K562 (cell line): ENCODE data around the gene ZNF586. TPM values are rescaled to one million over a fixed set of nuclear protein-coding genes. Genes with fewer than 3 reads are reported as not detected.

ENCODE experiments used
- CEBPB ChIP-seq: fragments of 450-650 bp; IDR thresholded peaks from 2 replicates; pipeline ENCODE4 v1.6.1; 2016; ENCODE audit warnings: missing genetic modification characterization, missing compliant biosample characterization
- LCOR ChIP-seq: sonication (generic); formaldehyde crosslinking; IDR thresholded peaks from 2 replicates; pipeline ENCODE4 v1.8.0; 2022; ENCODE audit warnings: mild to moderate bottlenecking, missing genetic modification reagents
- NR1H2 ChIP-seq: sonication (generic); formaldehyde crosslinking; IDR thresholded peaks from 2 replicates; pipeline ENCODE4 v1.4.0; 2020; ENCODE audit warnings: mild to moderate bottlenecking, missing genetic modification reagents
- NR2C2 ChIP-seq, 2 experiments: fragments of 200-800 bp in 1 of 2; sonication (Bioruptor generic) in 1 of 2; sonication (generic) in 1 of 2; formaldehyde crosslinking in 1 of 2; IDR thresholded peaks; 2 replicates each; pipeline versions ENCODE4 v1.6.1 to v1.8.0; 2016 to 2022; ENCODE audit warnings: mild to moderate bottlenecking in 1 of 2, missing compliant biosample characterization in 1 of 2, missing genetic modification characterization in 1 of 2, missing genetic modification reagents in 1 of 2
- NRF1 ChIP-seq, 2 experiments: fragments of 450-650 bp; IDR thresholded peaks in 1 of 2; conservative IDR thresholded peaks in 1 of 2; 2 replicates each; pipeline ENCODE4 v1.6.1; 2014; ENCODE audit warnings: mild to moderate bottlenecking in 2 of 2
- RFX5 ChIP-seq: IDR thresholded peaks from 2 replicates; pipeline ENCODE4 v1.6.1; 2011; ENCODE audit warnings: low read depth, mild to moderate bottlenecking, improper control_type of control experiment, low read length
- TAF7 ChIP-seq: fragments of 450-650 bp; IDR thresholded peaks from 2 replicates; pipeline ENCODE4 v1.6.1; 2016; ENCODE audit warnings: missing genetic modification characterization, missing compliant biosample characterization
- ZFPM2 ChIP-seq: fragments of 250-450 bp; sonication (Bioruptor Pico); IDR thresholded peaks from 2 replicates; pipeline ENCODE4 v1.5.1; 2022; ENCODE audit warnings: mild to moderate bottlenecking
- ZNF140 ChIP-seq: fragments of 250-450 bp; sonication (Bioruptor Pico); IDR thresholded peaks from 2 replicates; pipeline ENCODE4 v1.8.0; 2021; ENCODE audit warnings: moderate library complexity, mild to moderate bottlenecking, inconsistent platforms
- ZNF75A ChIP-seq: fragments of 450-650 bp; formaldehyde crosslinking; IDR thresholded peaks from 2 replicates; pipeline ENCODE4 v1.4.0; 2020; ENCODE audit warnings: mild to moderate bottlenecking
- polyA plus RNA-seq, 8 experiments: library from polyadenylated mRNA; depleted of rRNA in 4 of 8; stranded (reverse) in 5 of 8; unstranded in 3 of 8; fragments of >200 nt; fragmentation: Nextera tagmentation in 2 of 8; fragmentation: Illumina TruSeq in 1 of 8; extraction: Ambion mirVana in 2 of 8; extraction: Trizol in 1 of 8; gene quantifications; 2 replicates each; pipeline versions ENCODE4 v1.2.1 to v1.2.3, GENCODE V29; 2011 to 2014; ENCODE audit warnings: inconsistent platforms in 1 of 8, missing spikeins in 1 of 8
- total RNA-seq, 7 experiments: library from RNA; depleted of rRNA in 6 of 7; stranded (reverse); fragments of >200 nt in 6 of 7; fragmentation: Illumina TruSeq in 2 of 7; extraction: Trizol in 2 of 7; gene quantifications; 2 replicates each; pipeline versions ENCODE4 v1.2.1 to v1.2.3, GENCODE V29; 2011 to 2021; ENCODE audit warnings: low replicate concordance in 1 of 7
- TF ChIP-seq, protein P1 (sequence below), 3 experiments: fragments of 200-800 bp in 1 of 3; sonication (Bioruptor generic) in 1 of 3; sonication (generic) in 1 of 3; formaldehyde crosslinking in 1 of 3; IDR thresholded peaks; 2 replicates each; pipeline versions ENCODE4 v1.6.1 to v1.8.0; 2016 to 2022; ENCODE audit warnings: mild to moderate bottlenecking in 2 of 3, missing compliant biosample characterization in 2 of 3, missing genetic modification characterization in 2 of 3, missing genetic modification reagents in 1 of 3
- TF ChIP-seq, protein P2 (sequence below): fragments of 200-400 bp; formaldehyde crosslinking; IDR thresholded peaks from 2 replicates; pipeline ENCODE4 v1.6.1; 2017; ENCODE audit warnings: mild to moderate bottlenecking, low read depth, low read length, moderate library complexity
- TF ChIP-seq, protein P3 (sequence below): fragments of 250-450 bp; sonication (Bioruptor Pico); IDR thresholded peaks from 2 replicates; pipeline ENCODE4 v1.9.0; 2021; ENCODE audit warnings: mild to moderate bottlenecking, inconsistent platforms
- TF ChIP-seq, protein P4 (sequence below): fragments of 450-650 bp; IDR thresholded peaks from 2 replicates; pipeline ENCODE4 v1.6.1; 2016; ENCODE audit warnings: antibody characterized with exemption
- TF ChIP-seq, protein P5 (sequence below): fragments of 150-350 bp; IDR thresholded peaks from 2 replicates; pipeline ENCODE4 v1.6.1; 2014; ENCODE audit warnings: low read depth, mild to moderate bottlenecking, low read length, borderline replicate concordance

ZNF586 gene
- total and polyA plus RNA-seq, 9 of the 15 experiments (the other 6 are each of a cell fraction or from before 2014, with no cell fraction given): 2.5 to 12.6 (median 8.4) TPM

DNA sequence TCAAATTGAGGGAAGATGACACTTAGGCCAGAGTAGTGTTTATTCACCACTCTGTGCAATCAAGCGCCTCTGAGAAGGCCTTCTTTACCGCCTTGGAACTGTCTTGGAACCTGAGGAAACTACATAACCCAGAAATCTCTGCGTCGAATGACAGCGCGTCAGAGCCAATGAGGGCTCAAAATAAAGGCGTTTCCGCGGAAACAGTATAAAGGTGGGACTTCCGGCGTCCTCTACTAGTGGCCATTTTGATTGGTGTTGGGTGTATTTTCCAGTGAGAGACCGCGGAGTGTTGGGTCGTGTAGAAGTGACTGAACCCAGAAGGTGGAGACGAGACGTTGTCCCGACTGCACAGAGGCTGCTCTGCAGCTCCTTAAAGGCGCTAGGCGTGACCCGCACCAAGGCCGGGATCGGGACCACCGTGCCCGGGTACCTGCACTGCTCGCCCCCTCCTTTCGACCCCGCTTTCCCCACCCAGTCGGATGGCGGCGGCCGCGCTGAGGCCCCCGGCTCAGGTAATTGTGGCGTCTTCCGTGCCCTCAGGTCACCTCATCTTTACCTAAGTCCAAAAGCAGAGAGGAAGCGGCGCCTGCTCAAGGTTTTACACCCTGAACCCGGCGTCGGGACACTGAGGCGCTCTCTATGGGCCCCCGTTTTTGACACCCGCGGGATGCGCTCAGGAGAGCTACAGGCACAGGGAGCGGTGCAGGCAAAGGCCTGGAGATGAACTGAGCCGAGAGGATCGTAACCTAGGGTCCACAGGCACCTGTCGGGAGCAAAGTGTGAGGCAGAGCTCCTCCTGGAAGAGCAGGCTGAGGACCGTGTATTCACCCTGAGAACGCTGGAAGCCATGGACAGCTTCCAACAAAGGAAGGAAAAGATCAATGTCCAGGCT lies 22.6 kb upstream of the ZNF586 start, which contains the start of gene ZNF776 (continued):
- TF ChIP-seq, protein P1, sequence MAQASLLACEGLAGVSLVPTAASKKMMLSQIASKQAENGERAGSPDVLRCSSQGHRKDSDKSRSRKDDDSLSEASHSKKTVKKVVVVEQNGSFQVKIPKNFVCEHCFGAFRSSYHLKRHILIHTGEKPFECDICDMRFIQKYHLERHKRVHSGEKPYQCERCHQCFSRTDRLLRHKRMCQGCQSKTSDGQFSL (CRISPR knock-in tag; IDR thresholded peaks at IDR 0.05): no peak
- TF ChIP-seq, protein P1 (tag; IDR thresholded peaks at IDR 0.05): no peak
- TF ChIP-seq, protein P2, sequence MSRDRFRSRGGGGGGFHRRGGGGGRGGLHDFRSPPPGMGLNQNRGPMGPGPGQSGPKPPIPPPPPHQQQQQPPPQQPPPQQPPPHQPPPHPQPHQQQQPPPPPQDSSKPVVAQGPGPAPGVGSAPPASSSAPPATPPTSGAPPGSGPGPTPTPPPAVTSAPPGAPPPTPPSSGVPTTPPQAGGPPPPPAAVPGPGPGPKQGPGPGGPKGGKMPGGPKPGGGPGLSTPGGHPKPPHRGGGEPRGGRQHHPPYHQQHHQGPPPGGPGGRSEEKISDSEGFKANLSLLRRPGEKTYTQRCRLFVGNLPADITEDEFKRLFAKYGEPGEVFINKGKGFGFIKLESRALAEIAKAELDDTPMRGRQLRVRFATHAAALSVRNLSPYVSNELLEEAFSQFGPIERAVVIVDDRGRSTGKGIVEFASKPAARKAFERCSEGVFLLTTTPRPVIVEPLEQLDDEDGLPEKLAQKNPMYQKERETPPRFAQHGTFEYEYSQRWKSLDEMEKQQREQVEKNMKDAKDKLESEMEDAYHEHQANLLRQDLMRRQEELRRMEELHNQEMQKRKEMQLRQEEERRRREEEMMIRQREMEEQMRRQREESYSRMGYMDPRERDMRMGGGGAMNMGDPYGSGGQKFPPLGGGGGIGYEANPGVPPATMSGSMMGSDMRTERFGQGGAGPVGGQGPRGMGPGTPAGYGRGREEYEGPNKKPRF: no peak
- TF ChIP-seq, protein P3, sequence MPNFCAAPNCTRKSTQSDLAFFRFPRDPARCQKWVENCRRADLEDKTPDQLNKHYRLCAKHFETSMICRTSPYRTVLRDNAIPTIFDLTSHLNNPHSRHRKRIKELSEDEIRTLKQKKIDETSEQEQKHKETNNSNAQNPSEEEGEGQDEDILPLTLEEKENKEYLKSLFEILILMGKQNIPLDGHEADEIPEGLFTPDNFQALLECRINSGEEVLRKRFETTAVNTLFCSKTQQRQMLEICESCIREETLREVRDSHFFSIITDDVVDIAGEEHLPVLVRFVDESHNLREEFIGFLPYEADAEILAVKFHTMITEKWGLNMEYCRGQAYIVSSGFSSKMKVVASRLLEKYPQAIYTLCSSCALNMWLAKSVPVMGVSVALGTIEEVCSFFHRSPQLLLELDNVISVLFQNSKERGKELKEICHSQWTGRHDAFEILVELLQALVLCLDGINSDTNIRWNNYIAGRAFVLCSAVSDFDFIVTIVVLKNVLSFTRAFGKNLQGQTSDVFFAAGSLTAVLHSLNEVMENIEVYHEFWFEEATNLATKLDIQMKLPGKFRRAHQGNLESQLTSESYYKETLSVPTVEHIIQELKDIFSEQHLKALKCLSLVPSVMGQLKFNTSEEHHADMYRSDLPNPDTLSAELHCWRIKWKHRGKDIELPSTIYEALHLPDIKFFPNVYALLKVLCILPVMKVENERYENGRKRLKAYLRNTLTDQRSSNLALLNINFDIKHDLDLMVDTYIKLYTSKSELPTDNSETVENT: no peak
- no peak for TF ChIP-seq LCOR (CRISPR knock-in tag)
- TF ChIP-seq, protein P4, sequence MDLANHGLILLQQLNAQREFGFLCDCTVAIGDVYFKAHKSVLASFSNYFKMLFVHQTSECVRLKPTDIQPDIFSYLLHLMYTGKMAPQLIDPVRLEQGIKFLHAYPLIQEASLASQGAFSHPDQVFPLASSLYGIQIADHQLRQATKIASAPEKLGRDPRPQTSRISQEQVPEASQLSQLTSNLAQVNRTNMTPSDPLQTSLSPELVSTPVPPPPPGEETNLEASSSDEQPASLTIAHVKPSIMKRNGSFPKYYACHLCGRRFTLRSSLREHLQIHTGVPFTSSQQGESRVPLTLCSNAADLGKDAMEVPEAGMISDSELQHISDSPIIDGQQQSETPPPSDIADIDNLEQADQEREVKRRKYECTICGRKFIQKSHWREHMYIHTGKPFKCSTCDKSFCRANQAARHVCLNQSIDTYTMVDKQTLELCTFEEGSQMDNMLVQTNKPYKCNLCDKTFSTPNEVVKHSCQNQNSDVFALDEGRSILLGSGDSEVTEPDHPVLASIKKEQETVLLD: no peak
- TF ChIP-seq NR2C2 (CRISPR knock-in tag; IDR thresholded peaks at IDR 0.05): no peak
- peak; percentile 58 for TF ChIP-seq NR2C2 (tag; IDR thresholded peaks at IDR 0.05)
- TF ChIP-seq RFX5: no peak
- no peak for TF ChIP-seq ZNF75A (CRISPR knock-in tag)
- no peak for TF ChIP-seq ZNF140
- TF ChIP-seq TAF7 (tag): peak; percentile 21; the same call in 1 of the 2 replicates
- no peak for TF ChIP-seq ZFPM2 (CRISPR knock-in tag)
- no peak for TF ChIP-seq CEBPB (tag)
- no peak; a peak in 1 of 4 replicates for TF ChIP-seq NRF1 (conservative IDR thresholded peaks at IDR 0.05 in 1 of 2, IDR thresholded peaks at IDR 0.05 in 1 of 2)
- TF ChIP-seq NR1H2 (CRISPR knock-in tag): no peak
- TF ChIP-seq, protein P5, sequence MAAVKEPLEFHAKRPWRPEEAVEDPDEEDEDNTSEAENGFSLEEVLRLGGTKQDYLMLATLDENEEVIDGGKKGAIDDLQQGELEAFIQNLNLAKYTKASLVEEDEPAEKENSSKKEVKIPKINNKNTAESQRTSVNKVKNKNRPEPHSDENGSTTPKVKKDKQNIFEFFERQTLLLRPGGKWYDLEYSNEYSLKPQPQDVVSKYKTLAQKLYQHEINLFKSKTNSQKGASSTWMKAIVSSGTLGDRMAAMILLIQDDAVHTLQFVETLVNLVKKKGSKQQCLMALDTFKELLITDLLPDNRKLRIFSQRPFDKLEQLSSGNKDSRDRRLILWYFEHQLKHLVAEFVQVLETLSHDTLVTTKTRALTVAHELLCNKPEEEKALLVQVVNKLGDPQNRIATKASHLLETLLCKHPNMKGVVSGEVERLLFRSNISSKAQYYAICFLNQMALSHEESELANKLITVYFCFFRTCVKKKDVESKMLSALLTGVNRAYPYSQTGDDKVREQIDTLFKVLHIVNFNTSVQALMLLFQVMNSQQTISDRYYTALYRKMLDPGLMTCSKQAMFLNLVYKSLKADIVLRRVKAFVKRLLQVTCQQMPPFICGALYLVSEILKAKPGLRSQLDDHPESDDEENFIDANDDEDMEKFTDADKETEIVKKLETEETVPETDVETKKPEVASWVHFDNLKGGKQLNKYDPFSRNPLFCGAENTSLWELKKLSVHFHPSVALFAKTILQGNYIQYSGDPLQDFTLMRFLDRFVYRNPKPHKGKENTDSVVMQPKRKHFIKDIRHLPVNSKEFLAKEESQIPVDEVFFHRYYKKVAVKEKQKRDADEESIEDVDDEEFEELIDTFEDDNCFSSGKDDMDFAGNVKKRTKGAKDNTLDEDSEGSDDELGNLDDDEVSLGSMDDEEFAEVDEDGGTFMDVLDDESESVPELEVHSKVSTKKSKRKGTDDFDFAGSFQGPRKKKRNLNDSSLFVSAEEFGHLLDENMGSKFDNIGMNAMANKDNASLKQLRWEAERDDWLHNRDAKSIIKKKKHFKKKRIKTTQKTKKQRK: peak; percentile 69; the same call in 1 of the 2 replicates
